ENCODE measurements around the gene KCNJ16. TPM values are rescaled to one million over a fixed set of nuclear protein-coding genes. Genes with fewer than 3 reads are reported as not detected.

Gene KCNJ16
- total RNA-seq, 1 donor from 2014 or later = not detected

- H3K4me1 ChIP-seq = peaks cover 13% of the 10 kb centered on the region
- H3K9me3 ChIP-seq = no peaks in the 10 kb centered on the region
- TF ChIP-seq CTCF (IDR thresholded peaks at IDR 0.05) (no peak), POLR2A (IDR thresholded peaks at IDR 0.05) (no peak), POLR2AphosphoS5 (IDR thresholded peaks at IDR 0.05; ENCODE audit: insufficient read depth in 1 of 2, low read depth in 1 of 2) (no peak)
- H3K36me3 ChIP-seq = no peaks in the 10 kb centered on the region
- H3K4me3 ChIP-seq = no peak overlapping the region
- H3K27me3 ChIP-seq = no peaks in the 10 kb centered on the region
- DNase-seq (ENCODE audit: extremely low spot score in 2 of 2) = no peak
- H3K27ac ChIP-seq = no peak overlapping the region
- intact Hi-C loops (cut with DNase I) = no loop called here
Observed at GRCh38 chr17:70172449-70172848, 97.4 kb downstream of the KCNJ16 start.

- intact Hi-C loops (cut with DNase I) = no loop called here
Observed at GRCh38 chr17:70172923-70173322, 97.9 kb downstream of the KCNJ16 start.

GRCh38 chr17:70173681-70174080 is 98.7 kb downstream of the KCNJ16 start:
- no peak overlapping the region for H3K4me3 ChIP-seq
- no peaks in the 10 kb centered on the region for H3K9me3 ChIP-seq
- no peaks in the 10 kb centered on the region for H3K27me3 ChIP-seq
- peaks cover 8% of the 10 kb centered on the region for H3K4me1 ChIP-seq
- H3K36me3 ChIP-seq = no peaks in the 10 kb centered on the region
- no peak for DNase-seq (ENCODE audit: extremely low spot score in 2 of 2)
- no peak overlapping the region for H3K27ac ChIP-seq
- TF ChIP-seq POLR2AphosphoS5 (IDR thresholded peaks at IDR 0.05; ENCODE audit: insufficient read depth in 1 of 2, low read depth in 1 of 2) = no peak
- TF ChIP-seq POLR2A (IDR thresholded peaks at IDR 0.05) = no peak
- no peak for TF ChIP-seq CTCF (IDR thresholded peaks at IDR 0.05)
- intact Hi-C loops (cut with DNase I) = no loop called here

More at GRCh38 chr17:70172923-70173322, 97.9 kb downstream of the KCNJ16 start:
- peaks cover 8% of the 10 kb centered on the region for H3K4me1 ChIP-seq
- DNase-seq (ENCODE audit: extremely low spot score in 2 of 2) = no peak
- TF ChIP-seq CTCF (IDR thresholded peaks at IDR 0.05) (no peak), POLR2AphosphoS5 (IDR thresholded peaks at IDR 0.05; ENCODE audit: insufficient read depth in 1 of 2, low read depth in 1 of 2) (no peak), POLR2A (IDR thresholded peaks at IDR 0.05) (no peak)
- no peak overlapping the region for H3K27ac ChIP-seq
- no peaks in the 10 kb centered on the region for H3K9me3 ChIP-seq
- no peak overlapping the region for H3K4me3 ChIP-seq
- no peaks in the 10 kb centered on the region for H3K36me3 ChIP-seq
- H3K27me3 ChIP-seq = no peaks in the 10 kb centered on the region

- no peak overlapping the region for H3K27ac ChIP-seq
- TF ChIP-seq CTCF (IDR thresholded peaks at IDR 0.05) (no peak), POLR2A (IDR thresholded peaks at IDR 0.05) (no peak), POLR2AphosphoS5 (IDR thresholded peaks at IDR 0.05; ENCODE audit: insufficient read depth in 1 of 2, low read depth in 1 of 2) (no peak)
- H3K36me3 ChIP-seq = no peaks in the 10 kb centered on the region
- DNase-seq (ENCODE audit: extremely low spot score in 2 of 2) = no peak
- peaks cover 12% of the 10 kb centered on the region for H3K4me1 ChIP-seq
- no peak overlapping the region for H3K4me3 ChIP-seq
- no peaks in the 10 kb centered on the region for H3K27me3 ChIP-seq
- no peaks in the 10 kb centered on the region for H3K9me3 ChIP-seq
- intact Hi-C loops (cut with DNase I) = no loop called here
Observed at GRCh38 chr17:70181376-70181775, 106.4 kb downstream of the KCNJ16 start.

GRCh38 chr17:70181866-70182265 is 106.8 kb downstream of the KCNJ16 start:
- Histone ChIP-seq H3K36me3 (no peaks in the 10 kb centered on the region), H3K4me3 (no peak overlapping the region), H3K27me3 (no peaks in the 10 kb centered on the region), H3K27ac (no peak overlapping the region), H3K4me1 (peaks cover 12% of the 10 kb centered on the region), H3K9me3 (no peaks in the 10 kb centered on the region)
- intact Hi-C loops (cut with DNase I) = no loop called here
- no peak for TF ChIP-seq CTCF (IDR thresholded peaks at IDR 0.05)
- no peak for TF ChIP-seq POLR2A (IDR thresholded peaks at IDR 0.05)
- no peak for TF ChIP-seq POLR2AphosphoS5 (IDR thresholded peaks at IDR 0.05; ENCODE audit: insufficient read depth in 1 of 2, low read depth in 1 of 2)
- no peak for DNase-seq (ENCODE audit: extremely low spot score in 2 of 2)

Measured in vagina (tissue), 2 donors.